ENCODE measurements around the gene TOR1B.

DNA sequence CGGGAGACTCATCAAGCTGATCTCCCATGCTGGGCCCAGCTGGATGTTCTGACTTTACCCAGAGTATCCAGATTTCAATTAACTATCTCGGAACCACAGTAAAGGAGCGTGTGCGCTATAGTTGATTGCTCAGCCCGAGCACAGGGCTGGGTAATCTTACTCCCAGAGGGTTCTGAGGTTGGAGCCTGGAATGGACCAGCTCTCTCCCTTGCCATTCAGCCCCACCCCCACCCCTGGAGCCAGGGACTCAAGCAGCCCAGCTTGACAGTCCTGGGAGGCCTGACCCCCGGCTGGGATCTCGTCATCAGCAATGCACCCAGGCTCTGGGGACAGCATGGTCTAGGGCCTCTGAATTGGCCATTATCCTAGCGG is 26.4 kb upstream of the TOR1B start:
- TF ChIP-seq, protein P1, sequence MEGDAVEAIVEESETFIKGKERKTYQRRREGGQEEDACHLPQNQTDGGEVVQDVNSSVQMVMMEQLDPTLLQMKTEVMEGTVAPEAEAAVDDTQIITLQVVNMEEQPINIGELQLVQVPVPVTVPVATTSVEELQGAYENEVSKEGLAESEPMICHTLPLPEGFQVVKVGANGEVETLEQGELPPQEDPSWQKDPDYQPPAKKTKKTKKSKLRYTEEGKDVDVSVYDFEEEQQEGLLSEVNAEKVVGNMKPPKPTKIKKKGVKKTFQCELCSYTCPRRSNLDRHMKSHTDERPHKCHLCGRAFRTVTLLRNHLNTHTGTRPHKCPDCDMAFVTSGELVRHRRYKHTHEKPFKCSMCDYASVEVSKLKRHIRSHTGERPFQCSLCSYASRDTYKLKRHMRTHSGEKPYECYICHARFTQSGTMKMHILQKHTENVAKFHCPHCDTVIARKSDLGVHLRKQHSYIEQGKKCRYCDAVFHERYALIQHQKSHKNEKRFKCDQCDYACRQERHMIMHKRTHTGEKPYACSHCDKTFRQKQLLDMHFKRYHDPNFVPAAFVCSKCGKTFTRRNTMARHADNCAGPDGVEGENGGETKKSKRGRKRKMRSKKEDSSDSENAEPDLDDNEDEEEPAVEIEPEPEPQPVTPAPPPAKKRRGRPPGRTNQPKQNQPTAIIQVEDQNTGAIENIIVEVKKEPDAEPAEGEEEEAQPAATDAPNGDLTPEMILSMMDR (IDR thresholded peaks at IDR 0.05) = no peak
- no peak for TF ChIP-seq EZH2 (IDR thresholded peaks at IDR 0.05; ENCODE audit: borderline replicate concordance, insufficient read depth, low read depth, low read length, poor library complexity, severe bottlenecking)
